Measurements from ENCODE around the gene CTTN.

GRCh38 chr11:70433966-70434812 lies 35.9 kb downstream of the CTTN start:
- TF ChIP-seq CTCF (IDR thresholded peaks at IDR 0.05), result no peak
- no peak for TF ChIP-seq POLR2A (IDR thresholded peaks at IDR 0.05)

Data from testis (tissue), 2 donors.